GM21390 (cell line): ENCODE data around the gene KCNH1.

Source experiments
- ATAC-seq: cut with Tn5 transposase; IDR thresholded peaks from one replicate; pipeline ENCODE4 v1.9.1; 2021; ENCODE audit not compliant: unreplicated experiment

Gene KCNH1

GRCh38 chr1:210815641-210816550, 318.1 kb downstream of the KCNH1 start:
- no peak for ATAC-seq

- no peak for ATAC-seq
These were observed 319.4 kb downstream of the KCNH1 start for GRCh38 chr1:210814382-210815123.

DNA sequence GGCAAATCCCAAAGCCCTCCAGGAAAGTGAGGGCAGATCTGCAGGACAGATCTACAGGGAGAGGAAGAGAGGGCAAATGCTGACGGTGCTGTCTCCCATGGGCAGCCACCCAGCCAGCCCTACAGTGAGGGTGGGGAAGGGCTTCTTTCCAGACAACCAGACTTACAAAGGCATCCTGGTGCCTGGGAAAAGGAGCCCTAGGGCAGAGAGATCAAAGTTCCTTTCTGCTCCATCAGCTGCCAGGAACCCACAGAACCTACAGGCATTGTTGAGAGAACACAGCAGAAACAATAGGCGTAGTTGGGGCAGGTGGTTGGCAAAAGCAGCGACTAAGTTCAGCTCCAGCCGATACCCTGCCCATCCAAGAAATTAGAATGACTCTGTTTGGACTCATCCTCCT, 332.4 kb downstream of the KCNH1 start:
- ATAC-seq: no peak

GRCh38 chr1:210800756-210801155, 333.2 kb downstream of the KCNH1 start:
- no peak for ATAC-seq

DNA sequence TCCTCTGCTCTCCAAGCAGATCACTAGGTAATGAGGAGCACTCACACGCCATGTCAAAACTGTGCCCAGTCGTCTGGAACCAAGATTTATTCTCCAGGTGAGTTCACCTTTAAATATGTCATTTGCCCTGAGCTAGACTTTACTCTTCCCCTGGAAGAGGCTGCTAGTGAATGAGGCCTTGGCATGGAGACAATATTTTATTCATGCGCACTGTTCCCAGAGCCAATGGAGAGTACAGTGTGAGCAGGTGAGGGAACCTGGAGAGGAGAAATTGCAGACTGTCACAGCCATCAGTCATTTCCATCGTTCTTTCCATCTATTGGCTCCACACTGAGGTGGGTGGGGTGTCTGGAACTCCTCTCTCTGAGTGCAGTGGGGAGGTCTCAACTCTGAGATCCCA, 333.6 kb downstream of the KCNH1 start:
- ATAC-seq: no peak

DNA sequence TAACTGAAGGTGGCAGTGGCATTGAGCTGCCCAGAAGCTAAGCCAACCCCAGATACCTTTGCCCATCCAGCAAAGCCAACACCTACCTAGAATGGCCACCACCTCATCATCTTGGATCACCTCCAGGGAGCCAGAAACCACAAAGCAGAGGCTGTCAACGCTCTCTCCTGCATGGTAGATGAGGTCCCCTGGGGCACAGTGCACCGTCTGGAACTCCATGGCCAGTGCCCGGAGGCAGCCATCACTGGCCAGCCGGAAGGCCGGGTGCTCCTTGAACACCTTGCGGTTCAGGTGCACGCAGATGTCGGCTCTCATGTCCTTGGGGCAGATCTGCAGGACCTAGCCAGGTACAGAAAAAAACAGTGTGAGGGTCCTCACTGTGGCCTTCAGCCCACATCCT, 336.5 kb downstream of the KCNH1 start:
- ATAC-seq: no peak

GRCh38 chr1:210796421-210796820, 337.5 kb downstream of the KCNH1 start:
- no peak for ATAC-seq

GRCh38 chr1:210794445-210794844, 339.5 kb downstream of the KCNH1 start:
- no peak for ATAC-seq

DNA sequence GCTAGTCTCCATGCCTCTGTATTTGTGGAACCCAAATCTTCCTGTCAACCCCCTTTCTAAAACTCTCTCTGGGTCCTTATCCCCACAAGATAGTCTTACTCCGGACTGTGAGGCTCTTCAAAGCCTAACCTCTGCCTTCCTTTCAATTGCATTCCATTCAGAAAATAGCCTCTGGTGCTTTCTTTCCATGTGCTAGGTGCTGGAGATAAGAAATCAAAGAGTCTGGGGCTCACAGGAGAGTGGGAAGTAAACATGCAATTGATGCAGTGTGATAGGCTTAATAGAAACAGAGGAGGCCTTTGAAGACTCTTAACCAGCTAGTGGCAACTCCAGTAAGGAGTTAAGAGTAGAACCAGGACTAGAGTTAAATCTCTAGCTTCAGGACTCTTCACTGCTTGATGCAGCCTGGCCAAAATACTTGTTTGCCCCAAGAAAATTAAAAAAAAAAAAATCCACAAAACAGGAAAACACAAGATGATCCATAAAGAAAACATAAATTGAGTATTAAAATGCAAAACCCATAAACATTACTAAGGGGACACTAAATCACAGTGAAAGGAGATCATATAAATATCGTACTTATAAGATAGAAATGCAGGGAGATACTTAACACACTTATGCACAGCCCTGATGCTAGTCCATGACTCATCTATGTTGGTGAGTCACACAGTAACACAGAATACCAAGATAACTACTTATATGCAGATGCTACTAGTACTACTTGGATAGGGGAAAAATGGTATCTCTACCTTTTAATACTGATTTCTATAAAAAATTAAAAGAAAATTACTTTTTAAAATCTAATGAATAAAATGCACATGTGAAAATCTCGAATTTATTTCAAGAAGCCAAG, 341.5 kb downstream of the KCNH1 start:
- ATAC-seq: no peak

GRCh38 chr1:210790196-210790595, 343.8 kb downstream of the KCNH1 start:
- no peak for ATAC-seq

DNA sequence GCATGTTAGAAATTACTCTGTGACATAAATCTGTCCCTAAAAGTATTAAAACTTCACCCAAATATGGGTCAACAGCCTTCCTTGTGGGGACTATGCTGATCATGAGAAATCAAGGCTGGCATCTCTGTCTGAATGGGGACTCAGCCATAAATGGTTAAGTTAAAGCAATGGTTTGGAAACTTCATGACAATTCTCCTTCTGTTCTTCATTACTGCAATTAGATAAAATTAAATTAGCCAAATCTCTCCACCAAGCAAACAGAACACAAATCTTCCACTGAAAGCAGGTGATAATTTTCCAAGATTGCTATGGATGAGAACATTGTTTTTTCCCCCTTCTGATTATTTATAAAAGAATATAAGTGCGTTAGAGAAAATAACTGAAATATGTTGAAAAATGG, 346.1 kb downstream of the KCNH1 start:
- no peak for ATAC-seq

GRCh38 chr1:210786546-210786945, 347.4 kb downstream of the KCNH1 start:
- no peak for ATAC-seq

- no peak for ATAC-seq
These were observed 350.0 kb downstream of the KCNH1 start for GRCh38 chr1:210783925-210784324.

DNA sequence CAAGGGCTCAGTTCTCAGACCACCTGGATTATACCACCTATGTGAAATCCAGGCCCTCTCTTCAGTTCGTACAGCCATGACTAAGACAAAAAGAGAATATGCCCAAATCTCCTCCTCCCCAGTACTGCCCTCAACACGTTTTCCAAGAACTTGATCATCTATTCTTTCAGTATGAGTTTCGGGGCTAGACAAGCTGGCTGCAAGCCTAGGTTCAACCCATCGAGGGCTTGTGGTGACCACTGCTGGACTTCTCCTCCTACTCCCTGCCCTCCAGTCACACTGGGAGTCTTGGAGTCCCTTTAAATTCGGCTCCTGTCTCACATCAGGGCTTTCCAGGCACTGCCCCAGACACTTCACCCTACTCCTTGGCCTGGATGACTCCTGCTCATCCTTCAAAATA, 352.3 kb downstream of the KCNH1 start:
- no peak for ATAC-seq

- ATAC-seq: no peak
These were observed 354.7 kb downstream of the KCNH1 start for GRCh38 chr1:210779269-210779668.

- ATAC-seq: no peak
These were observed 356.0 kb downstream of the KCNH1 start for GRCh38 chr1:210777914-210778313.

DNA sequence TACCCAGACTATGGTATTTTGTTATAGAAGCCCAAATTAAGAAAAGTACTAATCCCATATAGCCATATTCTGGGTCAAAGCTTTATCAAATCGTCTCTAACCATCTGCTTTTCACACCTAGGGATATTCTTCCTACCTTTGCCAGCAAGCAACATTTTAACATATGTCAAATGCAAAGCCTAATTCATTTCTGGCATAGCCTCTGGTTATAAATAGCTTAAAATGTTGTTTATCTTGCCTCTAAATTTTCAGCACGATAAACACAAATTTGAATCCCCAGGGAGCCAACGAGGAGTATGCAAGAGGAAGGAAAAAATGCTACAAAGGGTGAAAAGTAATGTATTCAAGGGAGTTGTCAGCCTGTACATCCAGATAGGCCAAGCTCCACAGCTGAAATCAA, 357.2 kb downstream of the KCNH1 start:
- no peak for ATAC-seq

GRCh38 chr1:210775289-210775688, 358.7 kb downstream of the KCNH1 start:
- ATAC-seq: no peak

GRCh38 chr1:210773450-210773849, 360.5 kb downstream of the KCNH1 start:
- no peak for ATAC-seq

GRCh38 chr1:210771131-210771530, 362.8 kb downstream of the KCNH1 start:
- no peak for ATAC-seq

DNA sequence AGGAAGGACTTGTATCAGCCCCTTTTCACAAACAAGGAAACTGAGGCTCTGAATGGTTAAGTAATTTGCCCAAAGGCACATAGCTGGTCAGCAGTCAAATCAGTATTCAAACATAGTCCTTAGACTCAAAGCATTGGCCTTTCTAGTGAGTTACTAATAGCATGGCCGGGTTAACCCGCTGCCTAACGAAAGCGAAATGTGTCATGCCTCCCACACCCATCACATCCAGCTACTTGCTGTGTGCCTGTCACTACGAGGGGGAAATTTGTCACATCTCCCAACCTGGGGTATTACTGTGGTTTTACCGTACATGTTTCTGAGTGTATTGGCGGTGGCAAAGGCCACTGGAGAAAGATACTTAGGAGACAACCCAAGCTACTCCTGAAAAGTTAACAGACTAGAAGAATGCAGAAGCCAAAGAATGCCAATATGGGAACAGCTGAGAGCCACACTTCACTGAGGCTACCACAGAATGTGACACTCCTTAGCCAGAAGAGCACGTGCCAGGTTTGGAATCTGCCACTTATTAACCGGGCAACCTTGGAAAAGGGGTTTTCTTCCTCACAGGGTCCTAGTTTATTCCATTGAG, 363.5 kb downstream of the KCNH1 start:
- no peak for ATAC-seq
